Right lobe of liver (tissue), 4 donors: ENCODE measurements around the gene FAM153A.
"Not testable (repeated sequence)": the region's sequence is repeated elsewhere in the genome, so short reads cannot be mapped to it uniquely, and the experiment has no call there.

Experiments used
- CTCF ChIP-seq, 4 donors: fragments of 200-600 bp in 3 of 4; fragments of 450-650 bp in 1 of 4; IDR thresholded peaks; one replicate each; pipeline versions ENCODE4 v1.5.1 to v1.8.0; 2016 to 2022; ENCODE audit warnings: antibody characterized with exemption in 4 of 4, mild to moderate bottlenecking in 2 of 4
- POLR2A ChIP-seq: fragments of 450-650 bp; IDR thresholded peaks from one replicate; pipeline ENCODE4 v1.6.1; 2017; ENCODE audit warnings: antibody characterized with exemption, mild to moderate bottlenecking
- donor health status: DM: no; HTN: no; CAD: no.
- donor health status: DM: no; HTN: no; CAD: no.
- donor health status: DM: no; HTN: yes; CAD: no.

DNA sequence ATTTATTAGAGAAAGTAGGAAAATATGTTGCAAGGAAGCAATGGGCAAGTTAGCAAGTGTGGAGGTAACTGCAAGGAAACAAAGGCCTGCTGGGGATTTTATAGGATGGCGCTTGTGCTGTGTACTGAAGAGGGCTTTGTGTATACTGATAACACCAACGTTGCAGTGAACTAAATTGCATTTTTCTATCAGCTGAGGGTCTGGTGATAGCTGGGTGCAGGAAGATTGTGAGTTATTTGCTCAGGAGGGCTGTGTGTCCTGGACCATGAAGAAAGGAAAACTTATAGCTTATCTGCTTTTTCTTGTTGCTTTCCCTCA, 88.2 kb downstream of the FAM153A start:
- TF ChIP-seq CTCF (IDR thresholded peaks at IDR 0.05); POLR2A: not testable (repeated sequence)
